EH (cell line): Measurements from ENCODE around the gene ATP2A3.

ENCODE experiments used
- DNase-seq: peaks from one replicate; pipeline ENCODE4 v3.0.0-alpha.2; 2015; ENCODE audit warnings: low read depth

Gene ATP2A3

DNA sequence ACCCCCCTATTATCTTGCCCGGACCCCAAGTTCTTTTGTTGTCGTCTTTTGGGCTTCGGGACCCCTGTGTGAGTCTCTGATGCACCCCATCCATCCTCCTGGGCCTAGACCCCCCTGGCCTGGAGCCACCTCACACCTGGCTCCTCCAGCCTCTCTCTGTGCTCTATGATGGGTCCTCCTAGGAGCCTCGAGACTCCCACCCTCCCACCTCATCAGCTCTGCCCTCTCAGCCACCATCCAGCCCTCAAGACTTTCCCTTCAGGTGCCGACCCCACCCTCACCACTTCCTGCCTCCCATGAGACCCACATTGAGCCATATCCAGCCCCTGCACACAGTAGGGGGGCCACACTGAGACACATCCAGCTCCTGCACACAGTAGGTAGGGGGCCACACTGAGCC is 8.7 kb upstream of the ATP2A3 start:
- no peak for DNase-seq

- DNase-seq = no peak
Observed at GRCh38 chr17:3972281-3972731, 8.1 kb upstream of the ATP2A3 start.

GRCh38 chr17:3970668-3971067 is 6.4 kb upstream of the ATP2A3 start:
- DNase-seq = no peak

DNA sequence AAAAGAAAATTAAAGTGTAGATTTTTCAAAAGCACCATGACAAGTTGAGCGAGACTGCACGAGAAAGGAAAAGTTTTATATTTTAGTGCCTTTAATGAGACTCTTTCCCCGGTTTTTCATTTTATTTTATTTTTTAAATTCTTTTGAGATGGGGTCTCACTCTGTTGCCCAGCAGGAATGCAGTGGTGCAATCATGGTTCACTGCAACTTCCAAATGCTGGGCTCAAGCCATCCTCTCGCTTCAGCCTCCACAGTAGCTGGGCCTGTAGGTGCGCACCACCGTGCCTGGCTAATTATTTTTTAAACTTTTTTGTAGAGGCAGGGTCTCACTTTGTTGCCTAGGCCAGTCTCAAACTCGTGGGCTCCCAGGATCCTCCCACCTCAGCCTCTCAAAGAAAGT is 5.7 kb upstream of the ATP2A3 start:
- DNase-seq = no peak

DNA sequence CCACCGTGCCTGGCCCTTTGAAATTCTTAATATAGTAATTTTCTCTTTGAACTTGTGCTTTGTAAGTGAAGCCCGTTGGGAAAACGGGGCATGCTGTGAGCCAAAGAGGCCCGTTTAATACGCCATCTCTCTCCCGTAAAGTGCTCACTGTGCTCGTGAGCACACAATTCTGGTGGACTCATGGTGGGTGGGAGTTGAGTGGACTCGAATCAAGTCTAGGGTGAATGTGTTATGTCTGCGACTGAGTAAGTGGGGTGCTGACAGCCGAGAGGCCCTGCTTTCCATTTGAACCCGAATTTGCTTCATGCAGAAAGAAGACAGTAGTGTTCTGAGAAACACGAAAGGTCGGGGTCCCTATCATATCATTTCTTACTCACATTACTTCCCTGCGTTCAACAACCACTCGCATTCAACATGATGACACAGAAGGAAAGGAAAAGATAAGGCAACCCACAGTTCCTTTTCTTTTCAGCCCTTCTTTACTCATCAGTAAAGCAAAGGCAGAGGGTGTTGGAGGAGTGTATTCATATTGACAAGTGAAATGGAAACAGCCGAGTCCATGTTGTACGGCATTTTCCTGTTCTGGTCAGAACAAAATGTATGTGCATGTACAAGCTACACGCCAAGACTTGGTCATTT is 4.8 kb upstream of the ATP2A3 start:
- DNase-seq = no peak

- DNase-seq = no peak
Observed at GRCh38 chr17:3968015-3968414, 3.8 kb upstream of the ATP2A3 start.

GRCh38 chr17:3966720-3967363 is 2.6 kb upstream of the ATP2A3 start:
- DNase-seq = no peak

GRCh38 chr17:3965118-3965800 is 1.0 kb upstream of the ATP2A3 start:
- DNase-seq = peak; percentile 56

DNA sequence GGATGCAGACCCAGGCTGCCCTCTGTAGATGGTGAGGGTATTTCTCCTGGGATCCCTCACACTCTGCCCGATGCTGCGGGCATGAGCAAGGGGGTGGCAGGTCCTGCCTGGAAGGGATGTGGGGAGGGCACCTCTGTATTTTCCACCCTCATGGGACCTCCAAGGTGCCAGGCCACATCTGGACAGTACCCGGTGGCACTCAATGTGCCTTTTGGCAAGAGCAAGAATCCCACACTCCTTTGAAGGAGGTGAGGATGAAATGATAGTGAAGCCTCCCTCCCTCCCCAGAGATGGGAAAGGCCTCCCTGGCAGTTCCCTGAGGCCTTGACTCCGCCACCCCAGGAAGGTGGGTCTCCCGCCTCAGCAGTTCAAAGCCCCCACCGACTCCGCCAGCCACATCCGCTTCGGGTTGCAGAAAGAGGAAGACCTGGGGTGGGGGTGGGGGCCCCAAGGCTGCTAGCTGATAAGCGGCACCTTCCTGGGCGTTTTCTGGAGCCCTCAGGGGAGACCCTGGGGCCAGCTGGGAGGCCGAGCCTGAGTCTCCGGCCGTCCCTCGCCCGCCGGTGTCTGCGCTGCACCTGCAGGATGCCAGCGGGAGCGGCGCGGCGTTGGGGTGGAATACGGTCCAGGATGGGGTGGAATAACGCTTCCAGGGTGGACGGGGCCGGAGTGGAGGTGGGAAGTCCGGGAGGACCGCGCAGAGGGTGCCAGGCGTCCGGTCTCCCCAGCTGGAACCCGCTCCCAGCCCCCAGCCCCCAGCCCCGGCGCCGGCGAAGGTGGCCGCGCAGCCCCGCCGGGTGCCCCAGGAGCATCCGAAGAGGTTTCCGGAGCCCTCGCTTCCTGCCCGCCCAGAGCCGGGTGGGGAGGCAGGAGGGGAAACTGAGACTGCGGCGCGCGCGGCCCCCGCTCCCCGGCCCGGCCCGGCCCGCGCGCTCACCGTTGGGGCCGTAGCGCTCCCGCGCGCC is 718 bp downstream of the ATP2A3 start:
- DNase-seq = no peak

DNA sequence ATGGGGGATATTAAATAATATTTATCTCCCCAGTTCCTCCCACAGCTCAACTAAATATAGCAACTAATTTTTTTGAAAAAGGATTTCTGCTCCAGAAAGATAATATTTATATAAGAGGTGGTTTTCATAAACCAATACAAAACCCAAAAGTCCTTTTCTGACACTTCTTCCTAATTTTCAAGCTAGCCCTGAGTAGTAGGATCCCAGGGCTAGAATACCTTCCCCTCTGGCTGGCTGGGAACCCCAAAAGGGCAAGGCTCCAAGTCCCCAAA is 1.3 kb downstream of the ATP2A3 start:
- no peak for DNase-seq

DNA sequence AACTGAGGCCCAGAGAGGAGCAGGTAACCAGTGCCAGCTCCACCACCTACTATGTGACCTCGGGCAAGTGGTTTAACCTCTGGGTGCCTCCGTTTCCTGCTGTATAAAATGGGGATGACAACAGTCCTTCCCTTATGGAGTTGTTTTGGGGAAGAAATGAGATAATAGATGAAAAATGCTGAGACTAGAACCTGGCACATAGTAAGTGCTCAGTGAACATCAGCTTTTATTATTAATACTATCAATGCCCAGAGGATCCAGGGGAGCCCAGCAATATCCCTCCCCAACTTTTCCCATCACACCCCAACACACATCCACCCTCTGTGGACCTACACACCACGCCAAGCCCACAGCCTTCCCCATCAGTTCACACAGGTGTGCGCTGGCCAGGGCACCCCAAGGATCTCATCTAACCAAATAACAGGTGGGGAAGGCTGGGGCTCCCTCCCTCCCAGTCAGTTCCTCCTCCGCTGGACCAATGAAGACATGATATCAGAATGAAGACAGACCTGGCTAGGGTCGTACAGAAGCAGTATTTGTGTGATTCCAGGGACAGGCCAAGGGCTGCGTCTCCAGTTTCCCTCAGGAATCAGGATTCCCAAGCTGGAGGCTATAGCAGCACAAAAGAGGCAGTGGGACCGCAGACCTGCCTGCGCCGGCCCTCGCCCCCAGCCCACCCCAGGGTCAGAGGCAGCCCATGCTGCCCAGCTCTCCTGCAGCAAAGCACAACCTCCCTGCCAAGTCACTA is 1.8 kb downstream of the ATP2A3 start:
- DNase-seq = no peak

DNA sequence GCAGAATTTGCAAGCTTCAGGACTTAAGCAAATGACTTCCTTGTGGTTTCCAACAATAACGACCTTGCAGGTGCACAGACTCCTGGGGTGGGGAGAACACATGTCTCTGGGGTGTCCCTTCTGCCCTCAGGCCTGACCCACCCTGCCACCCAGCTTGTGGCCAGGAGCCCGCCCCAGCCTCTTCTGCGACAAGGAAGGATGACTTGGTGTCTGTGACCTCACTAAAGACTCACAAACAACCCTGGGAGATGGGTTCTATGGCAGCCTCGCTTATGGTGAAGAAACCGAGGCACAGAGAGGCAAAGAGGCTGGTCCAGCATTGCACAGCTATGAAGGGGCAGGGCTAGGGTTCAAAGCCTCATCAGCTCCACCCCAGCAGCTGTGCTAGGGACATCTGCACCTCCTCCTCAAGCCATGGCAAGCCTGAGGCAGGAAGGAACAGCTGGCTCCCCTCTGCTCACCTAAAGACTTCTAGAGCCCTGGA is 2.6 kb downstream of the ATP2A3 start:
- no peak for DNase-seq

- DNase-seq = no peak
Observed at GRCh38 chr17:3960764-3961163, 3.5 kb downstream of the ATP2A3 start.

GRCh38 chr17:3959921-3960601 is 4.2 kb downstream of the ATP2A3 start:
- DNase-seq = no peak

DNA sequence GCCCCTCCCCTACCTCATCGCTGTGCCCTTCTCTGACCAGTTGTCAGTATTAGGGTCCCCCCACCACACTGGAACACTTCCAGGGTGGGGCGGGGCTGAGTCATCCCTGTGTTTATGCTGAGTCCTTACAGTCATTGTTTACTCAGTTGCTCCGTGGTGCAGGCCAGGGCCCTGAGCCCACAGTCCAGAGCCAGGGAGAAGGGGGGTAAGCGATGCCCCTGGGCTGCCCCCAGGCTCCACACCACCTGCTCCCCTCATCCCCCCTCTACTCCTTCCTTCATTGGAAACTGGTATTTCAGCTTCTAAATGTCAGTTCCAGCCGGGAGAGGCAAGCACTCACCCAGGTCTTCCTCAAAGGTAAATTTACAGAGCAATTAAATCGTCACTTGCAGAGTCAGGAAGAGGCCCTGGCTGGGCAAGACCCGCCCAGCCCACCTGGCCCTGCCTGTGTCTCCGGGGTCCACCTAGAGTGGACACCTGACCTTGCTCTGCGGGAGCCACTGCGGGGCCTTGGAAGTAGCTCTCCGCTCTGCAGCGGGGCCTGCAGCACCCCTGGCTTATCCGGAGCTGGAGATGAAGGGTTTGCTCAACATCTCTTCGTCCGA is 4.8 kb downstream of the ATP2A3 start:
- DNase-seq = peak; percentile 54

DNA sequence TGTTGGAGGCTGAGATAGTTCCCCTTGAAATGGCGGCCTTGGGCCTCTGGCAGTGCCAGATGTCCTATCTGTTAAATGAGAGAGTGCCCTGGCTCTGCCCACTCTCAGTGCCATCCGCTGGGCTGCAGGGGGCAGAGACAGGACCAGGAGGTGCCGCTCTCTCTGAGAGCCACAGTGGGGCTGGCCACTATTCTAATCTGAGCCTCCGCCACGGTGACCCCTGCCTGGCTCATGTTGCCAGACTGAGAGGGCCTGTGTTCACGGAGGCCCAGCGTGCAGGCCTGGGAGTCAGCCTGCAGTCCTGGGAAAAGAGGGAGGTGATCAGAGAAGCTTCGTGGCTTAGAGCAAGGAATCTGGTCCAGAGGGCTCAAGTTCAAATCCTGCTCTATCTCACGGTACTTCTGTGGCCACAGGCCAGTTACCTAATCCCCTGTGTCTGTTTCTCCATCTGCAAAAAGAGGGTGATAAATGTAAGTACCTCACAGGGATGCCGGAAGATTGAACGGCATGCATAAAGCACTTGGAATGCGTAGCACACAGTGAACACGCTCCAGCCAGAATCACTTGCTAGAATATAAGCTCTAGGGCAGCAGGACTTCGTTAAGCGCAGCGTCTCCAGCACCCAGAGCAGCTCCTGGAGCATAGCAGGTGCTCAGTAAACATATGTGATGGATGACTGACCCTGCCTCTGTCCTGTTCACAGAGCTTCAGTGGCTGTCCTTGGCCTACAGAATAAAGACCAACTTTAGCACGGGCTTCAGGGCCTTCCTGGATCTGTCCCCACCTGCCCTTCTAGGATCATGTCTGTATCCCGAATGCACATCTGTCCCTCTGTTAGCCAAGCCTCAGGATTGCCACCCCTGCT is 6.3 kb downstream of the ATP2A3 start:
- no peak for DNase-seq

DNA sequence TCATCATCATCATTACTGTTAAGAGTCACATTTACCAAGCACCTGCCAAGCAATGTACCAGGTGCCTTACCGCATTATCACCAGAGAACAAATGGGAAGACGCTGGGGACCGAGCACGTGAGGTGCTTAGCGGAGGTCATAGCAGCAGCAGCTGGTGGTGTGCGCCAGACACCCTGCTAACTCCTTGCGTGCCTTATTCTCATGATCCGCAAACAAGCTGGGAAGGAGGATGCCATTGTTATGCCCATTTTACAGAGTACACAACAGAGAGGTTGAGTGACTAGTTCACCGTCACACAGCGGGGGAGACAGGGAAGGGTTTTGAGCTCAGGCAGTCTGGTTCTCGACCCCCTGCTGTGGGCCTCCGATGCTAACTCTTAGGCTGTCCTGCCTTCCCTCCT is 7.3 kb downstream of the ATP2A3 start:
- no peak for DNase-seq

GRCh38 chr17:3956327-3956957 is 7.8 kb downstream of the ATP2A3 start:
- DNase-seq = no peak

DNA sequence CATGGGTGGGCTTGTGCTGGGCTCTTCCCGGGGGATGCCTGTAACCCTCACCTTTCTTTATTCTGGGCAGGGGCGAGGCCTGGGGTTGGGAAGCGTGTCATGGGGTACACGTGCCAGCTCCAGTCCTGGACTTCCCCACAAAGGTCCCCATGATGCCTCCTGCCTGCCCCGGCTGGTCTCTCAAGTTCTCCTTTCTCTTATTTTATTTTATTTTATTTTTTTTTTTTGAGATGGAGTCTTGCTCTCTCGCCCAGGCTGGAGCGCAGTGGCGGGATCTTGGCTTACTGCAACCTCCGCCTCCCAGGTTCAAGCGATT is 8.6 kb downstream of the ATP2A3 start:
- no peak for DNase-seq
